Amniotic epithelial cell (primary cell): Measurements from ENCODE around the gene DLX1.
A peak's percentile ranks its signal among the peaks of the same experiment; 100 is the strongest.
"Not testable (repeated sequence)": the region's sequence is repeated elsewhere in the genome, so short reads cannot be mapped to it uniquely, and the experiment has no call there.

Experiments
- DNase-seq: peaks from one replicate; pipeline ENCODE4 v3.0.0-alpha.2; 2010; ENCODE audit warnings: low read depth

Gene DLX1

GRCh38 chr2:172114579-172114978 is 29.3 kb downstream of the DLX1 start:
- no peak for DNase-seq

DNA sequence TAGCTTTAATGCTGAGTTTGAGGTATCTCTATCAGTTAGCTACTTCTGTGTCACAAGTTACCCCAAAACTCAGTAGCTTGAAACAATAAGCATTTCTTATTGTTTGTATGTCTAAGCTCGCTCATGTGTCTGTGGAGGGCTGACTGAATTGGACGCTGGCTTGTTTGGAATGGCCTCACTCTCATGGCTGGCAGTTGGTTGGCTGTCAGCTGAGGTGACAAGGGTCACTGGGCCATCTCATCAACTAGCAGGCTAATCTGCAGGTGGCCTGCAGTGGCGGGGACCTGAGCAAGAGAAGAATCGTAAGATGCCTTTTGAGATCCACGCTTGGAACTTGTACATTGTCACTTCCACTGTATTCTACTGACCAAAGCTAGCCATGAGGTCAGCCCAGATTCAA is 30.8 kb downstream of the DLX1 start:
- DNase-seq, result no peak

DNA sequence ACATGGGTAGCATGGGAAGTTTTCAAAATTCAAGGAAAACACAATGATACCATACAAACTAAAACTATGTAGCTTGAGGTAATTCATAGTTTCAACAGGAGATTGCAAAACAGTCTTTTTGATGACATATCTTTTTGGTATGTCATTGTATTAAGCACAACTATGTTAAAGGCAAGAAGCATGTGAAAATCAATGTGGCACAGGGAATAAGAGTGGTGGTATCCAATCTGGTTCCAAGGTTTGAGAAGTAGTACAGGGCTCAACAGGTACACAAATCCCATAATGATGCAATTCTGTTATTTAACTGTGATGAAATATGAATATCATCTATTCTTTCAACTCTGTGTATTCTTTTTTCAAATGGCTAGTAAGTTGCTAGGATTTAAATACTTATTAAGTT is 33.8 kb downstream of the DLX1 start:
- DNase-seq, result peak; percentile 78

DNA sequence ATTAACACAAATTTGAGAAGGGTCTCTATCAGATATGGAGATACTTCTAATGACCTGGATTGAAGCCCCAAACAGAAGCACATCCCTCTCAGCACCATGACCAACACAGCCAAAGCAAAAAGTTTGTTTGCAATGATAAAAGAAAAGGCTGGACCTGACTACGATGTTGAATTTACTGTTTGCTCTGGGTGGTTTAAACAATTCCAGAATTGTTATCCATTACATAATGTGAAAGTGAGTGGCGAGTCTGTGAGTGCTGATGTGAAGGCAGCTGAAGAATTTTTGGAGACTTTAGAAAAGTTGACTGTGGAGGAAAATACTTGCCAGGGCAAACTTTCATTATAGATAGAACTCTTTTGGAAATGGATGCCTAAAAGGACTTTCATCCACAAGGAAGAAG is 34.8 kb downstream of the DLX1 start:
- DNase-seq, result no peak

- DNase-seq, result peak; percentile 12
Measured at GRCh38 chr2:172128484-172128883, 43.2 kb downstream of the DLX1 start.

DNA sequence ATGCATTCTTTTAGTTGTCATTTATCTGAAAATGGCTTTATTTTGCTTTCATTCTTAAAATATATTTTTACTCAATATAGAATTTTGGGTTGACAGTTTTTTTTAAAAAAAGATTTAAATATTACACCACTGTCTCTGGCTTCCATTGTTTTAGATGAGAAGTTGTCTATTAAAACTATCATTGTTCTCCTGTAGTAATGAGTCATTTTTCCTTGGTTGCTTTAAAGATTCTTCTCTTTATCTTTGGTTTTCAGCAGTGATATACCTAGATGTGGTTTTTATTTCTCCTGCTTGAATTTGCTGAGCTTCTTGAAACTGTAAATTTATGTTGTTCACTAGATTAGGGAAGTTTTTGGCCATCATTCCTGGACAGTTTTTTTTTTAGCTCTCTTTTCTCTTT is 44.1 kb downstream of the DLX1 start:
- DNase-seq, result no peak

DNA sequence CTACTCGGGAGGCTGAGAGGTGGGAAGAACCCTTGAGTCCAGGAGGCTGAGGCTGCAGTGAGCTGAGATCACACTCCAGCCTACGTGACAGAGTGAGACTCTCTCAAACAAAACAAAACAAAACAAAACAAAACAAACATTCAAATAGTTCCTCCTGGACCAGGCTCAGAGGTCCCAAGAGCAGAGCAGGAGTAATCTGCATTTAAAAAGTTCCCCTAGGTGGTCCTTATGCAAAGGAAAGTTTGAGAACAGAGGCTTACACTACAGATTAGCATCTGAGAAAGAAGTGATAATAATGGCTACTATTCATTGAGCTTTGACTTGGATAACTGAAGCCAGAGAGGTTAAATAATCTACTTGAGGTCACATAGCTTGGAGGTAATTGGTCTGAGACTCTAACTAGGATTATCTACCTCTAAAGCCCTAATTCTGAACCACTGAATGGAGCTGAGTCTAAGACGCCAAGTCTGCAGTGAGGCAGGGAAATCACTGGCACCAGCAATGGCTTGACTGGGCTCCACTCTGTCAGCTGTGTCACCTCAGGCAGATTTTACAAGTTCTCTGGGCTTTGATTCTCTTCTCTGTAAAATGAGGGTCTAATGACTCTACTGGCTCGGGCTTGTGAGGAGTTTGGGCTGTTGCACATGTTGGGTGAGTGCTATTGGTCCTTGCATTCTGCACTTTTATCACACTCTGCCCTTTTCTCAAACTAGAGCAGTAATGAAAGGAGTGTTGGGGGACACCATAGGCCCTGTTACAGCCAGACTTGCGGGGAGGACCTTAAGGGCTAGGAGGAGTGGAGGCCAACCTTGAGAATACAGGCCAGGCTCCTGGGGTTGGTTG is 46.6 kb downstream of the DLX1 start:
- no peak for DNase-seq

DNA sequence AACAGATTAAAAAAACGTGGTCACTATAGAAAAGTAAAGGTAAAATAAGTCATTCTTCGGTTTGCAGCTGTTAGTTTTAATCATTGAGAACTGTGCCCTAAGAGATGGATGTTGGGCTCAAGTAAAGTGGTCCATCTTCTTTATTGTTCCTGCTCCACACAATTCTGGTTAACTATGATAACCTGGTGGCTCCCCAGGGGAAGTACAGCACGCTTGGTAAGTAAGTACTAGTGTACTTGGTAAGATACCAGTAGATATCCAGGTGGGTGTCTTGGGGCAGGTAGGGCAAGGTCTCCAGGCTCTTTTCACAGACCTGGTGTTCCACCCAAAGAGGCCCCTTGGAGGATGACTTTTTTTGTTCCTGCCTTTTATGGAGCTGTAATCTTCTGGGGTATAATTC is 49.0 kb downstream of the DLX1 start:
- DNase-seq, result no peak

DNA sequence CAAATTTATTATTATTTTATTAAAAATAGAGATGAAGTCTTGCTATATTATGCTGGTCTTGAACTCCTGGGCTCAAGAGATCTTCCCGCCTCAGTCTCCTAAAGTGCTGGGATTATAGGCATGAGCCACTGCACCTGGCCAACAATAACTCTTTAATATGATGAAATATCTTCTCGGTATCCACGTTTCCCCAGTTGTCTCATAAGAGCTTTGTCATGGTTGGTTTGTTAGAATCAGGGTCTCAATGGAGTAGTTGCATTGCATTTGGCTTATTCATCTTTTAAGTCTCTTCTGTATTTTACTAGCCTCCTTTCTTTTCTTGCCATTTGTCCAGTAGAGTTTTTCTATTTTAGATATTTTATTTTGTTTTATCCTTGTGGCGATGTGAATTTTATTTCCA is 50.1 kb downstream of the DLX1 start:
- DNase-seq, result no peak

DNA sequence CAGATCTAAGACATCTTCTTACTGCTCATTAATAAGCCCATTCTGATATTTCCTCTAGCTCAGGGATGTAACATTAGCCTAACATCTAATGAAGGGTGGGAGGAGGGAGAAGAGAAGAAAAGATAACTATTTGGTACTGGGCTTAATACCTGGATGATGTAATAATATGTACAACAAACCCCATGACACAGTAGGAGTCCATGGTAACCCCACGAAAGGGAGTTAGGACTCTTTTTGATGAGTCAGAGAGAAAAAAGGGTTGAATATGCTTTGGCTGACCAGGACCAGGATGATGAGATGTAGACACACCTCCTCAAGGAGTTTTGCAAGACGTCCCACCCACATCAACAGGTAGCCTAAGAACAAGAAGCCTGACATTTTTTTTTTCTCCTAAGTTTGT is 51.8 kb downstream of the DLX1 start:
- DNase-seq, result no peak

DNA sequence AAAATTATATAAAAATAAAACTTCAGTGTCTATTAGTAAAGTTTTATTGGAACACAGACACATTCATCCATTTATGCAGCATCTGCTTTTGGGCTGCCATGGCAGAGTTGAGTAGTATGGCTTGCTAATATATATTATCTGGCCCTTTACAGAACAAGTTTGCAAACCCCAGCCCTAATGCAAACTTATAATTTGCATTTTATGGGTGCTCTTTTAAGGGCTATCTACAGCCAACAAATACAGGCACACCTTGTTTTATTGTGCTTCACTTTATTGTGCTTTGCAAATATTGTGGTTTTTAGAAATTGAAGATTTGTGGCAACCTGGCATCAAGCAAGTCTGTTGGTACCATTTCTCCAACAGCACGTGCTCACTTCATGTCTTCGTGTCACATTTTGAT is 52.6 kb downstream of the DLX1 start:
- DNase-seq, result no peak

- not testable (repeated sequence) for DNase-seq
Measured at GRCh38 chr2:172138727-172139126, 53.4 kb downstream of the DLX1 start.
